HG03175 (cell line): ENCODE measurements around the gene NRXN3.
"Not testable (repeated sequence)": the region's sequence is repeated elsewhere in the genome, so short reads cannot be mapped to it uniquely, and the experiment has no call there.

Experiments
- ATAC-seq: cut with Tn5 transposase; IDR thresholded peaks from one replicate; pipeline ENCODE4 v1.9.1; 2021; ENCODE audit warnings: mild to moderate bottlenecking, moderate library complexity; ENCODE audit not compliant: unreplicated experiment

The NRXN3 gene

GRCh38 chr14:78566026-78566858 is 396.1 kb downstream of the NRXN3 start:
- ATAC-seq: peak; percentile 92

DNA sequence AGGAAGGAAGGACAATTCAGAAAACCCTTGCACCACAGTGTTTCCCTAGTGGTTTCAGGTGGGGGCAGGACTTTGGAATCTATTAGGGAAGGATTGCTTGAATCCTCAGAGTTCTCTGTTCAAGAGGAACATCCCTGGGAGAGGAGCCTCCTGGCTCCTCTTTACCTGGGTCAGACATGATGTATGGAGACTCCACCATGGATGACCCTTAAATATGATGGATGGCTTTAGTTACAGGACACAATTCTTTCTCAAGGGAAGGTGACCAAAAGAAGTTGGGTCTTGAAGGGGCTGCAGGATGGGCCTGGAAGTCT is 396.6 kb downstream of the NRXN3 start:
- ATAC-seq: no peak

DNA sequence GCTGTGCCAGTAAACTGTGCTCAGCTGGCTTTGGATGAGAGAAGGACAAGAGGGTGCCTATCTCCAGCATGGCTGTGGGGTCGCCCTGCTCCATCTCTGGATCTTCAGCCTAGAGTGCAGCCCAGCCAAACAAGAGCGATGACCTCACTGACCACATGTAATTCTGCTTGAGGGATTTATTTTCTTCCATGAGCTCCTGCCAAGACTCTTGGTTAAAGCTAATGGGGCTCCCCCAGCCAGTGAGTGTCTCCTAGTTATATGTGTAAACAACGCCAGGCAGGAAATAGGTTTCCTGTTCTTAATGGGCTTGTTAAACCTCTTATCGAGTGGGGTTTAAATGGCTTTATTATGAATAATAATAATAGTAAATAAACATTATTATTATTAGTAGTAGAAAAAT is 397.2 kb downstream of the NRXN3 start:
- no peak for ATAC-seq

GRCh38 chr14:78573736-78574135 is 403.6 kb downstream of the NRXN3 start:
- not testable (repeated sequence) for ATAC-seq

GRCh38 chr14:78576437-78577166 is 406.4 kb downstream of the NRXN3 start:
- no peak for ATAC-seq

DNA sequence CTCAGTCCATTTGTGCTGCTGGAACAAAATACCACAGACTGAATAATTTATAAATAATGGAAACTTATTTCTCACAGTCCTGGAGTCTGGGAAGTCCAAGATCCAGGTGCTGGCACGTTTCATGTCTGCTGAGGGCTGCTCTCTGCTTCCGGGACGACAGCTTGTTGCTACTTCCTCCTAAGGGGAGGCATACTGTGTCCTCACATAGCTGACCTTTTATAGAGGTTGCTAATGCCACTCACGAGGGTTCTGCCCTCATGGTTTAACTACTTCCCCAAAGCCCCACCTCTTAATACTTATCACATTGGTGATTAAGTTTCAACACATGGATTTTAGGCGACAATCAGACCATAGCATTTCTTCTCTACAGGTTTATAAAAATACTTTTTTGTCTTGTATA is 411.1 kb downstream of the NRXN3 start:
- ATAC-seq: no peak

- ATAC-seq: no peak
These were observed 416.5 kb downstream of the NRXN3 start for GRCh38 chr14:78586681-78587080.

DNA sequence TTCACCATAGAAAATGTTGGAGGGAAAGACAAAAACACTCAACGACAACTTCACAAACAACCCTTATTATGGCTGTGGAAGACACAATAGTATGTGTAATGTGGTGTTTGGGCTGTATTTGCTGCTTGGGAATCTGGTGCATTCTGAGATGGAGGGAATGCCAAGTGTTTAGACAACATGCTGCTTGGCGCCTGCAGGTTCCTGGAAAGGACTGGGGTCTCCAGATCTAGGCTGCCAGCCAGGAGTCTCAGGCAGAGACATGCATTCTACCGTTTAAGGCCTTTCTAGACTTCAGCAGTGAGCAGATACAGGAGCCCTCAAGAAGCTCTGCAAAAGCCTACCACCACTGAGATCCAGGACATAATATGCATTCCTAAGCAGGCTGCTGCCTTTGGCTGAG is 418.7 kb downstream of the NRXN3 start:
- no peak for ATAC-seq

DNA sequence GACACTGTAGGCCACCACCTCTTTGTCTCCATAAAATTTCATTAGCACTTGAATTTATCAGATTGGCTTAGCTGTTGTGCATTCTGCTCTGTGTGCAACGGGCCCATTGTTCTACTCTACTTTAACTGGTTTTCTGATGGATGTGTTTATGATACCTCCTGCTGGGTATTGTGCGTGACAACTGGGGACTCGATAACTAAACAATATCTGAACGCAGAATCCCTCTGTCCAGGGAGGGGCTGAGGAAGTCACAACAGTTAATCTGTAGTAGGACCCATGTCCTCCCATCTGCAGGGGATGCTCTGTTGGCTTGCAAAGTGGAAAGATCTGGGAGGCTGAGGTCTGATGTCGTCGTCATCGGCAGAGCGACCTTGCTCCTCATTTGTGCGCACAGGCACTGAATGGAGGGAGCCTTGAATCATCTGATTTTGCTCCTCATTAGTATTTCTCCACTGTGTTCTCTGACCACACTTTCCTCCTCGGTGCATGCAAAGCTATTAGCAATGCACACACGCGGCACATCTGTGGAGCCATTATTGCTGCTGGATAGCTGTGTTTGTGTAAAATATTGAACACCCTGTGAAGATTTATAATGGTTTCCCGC is 422.5 kb downstream of the NRXN3 start:
- ATAC-seq: no peak

DNA sequence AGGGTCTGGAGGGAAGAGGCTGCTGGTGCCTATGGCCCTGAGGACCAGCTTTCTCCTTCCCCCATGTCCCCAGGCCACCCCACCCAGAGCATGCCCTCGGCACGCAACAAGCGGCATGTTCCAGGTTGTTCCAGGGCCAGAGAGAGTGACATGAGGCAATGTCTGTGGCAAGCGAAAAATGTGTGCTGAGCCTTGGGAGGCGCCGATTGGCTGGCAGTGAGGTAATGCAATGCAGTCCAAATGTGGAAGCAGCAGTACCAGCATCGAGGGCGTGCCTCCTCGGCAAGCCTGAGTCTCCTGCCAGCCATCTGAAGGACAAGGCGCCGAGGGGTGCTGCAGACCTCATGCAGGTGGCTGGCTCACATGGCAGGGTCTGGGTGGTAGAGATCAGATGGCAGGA is 423.8 kb downstream of the NRXN3 start:
- ATAC-seq: no peak

DNA sequence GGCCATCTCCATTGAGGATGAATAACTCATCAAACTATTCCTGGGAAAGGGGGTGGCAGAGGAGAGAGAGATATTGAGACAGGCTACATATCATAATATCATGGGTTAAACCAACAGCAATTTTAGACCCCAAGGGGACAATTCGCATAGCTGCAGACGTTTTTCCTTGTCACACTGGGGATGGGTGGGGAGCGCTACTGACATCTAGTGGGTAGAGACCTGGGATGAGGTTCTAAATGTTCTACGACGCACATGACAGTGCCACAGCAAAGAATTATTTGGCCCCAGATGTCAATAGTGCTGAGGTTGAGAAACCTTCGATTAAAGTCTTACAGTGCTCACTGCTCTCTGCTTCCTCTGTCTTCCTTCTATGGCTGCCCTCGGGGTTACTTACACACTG is 425.6 kb downstream of the NRXN3 start:
- no peak for ATAC-seq

DNA sequence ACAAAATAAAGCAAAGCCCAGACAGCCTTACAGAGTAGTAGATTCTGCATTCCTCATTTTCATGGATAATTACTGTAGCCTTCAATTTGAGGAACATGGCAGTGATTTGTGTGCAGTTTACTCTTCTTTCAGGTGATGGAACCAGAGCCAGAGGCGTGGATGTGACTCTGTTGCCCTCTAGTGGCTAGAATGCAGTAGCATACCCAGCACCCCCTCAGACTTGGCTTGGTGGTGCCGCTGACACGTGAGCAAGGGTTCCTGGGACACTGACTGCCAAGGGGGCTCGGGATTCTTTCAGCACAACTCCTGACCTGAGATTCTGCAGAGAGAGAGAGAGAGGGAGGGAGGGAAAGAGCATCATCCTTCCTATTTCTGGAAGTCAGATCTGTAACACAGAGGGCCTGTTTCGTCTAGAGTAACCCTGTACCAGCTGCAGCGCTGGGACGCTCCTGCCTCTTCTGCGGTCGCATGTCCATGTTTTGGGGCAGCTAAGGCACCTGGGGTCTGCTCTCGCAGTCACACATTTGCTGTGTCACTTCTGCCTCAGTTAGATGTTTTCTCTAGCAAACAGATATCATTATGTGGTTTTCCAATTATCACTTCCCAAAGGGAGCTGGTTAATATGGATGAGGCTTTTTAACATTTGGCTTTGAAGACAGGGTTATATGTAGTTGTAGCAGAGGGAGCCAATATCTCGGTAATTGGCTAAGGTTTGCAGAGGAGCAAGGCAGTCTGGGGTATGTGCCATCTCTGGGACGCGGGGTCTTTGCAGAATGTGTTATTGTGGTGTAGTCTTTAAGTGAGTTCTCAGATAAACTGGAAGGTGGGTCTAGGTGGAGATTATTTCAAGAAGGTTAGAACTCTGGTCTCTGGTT is 428.1 kb downstream of the NRXN3 start:
- peak; percentile 94 for ATAC-seq

GRCh38 chr14:78605025-78605762 is 435.0 kb downstream of the NRXN3 start:
- no peak for ATAC-seq

DNA sequence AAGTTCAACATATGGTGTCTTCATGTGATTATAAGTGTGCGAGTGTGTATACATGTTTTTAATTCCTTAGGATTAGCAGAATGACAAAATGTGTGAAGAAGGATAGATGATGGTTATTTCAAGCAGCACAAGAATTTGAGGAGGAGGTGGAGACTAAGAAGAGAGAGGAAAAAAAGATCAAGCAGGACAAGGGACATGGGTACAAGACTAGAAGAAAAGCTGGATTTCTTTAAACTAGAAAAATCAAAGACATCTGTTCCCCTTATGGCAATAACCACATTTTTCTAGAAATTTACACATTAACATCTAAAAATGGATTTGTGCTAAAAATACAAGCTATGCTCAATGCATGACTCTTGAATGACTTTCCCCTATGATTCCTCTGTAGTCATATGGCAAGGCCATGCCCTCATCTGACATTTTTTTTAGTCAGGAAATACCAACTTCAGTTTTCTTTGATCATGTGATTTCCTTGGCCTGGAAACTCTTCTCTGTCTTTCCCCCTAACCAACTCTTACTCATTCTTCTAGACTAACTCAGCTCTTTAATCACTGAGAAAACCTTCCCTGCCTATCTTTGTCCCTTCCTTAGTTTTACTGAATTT is 435.8 kb downstream of the NRXN3 start:
- ATAC-seq: no peak

- no peak for ATAC-seq
These were observed 439.0 kb downstream of the NRXN3 start for GRCh38 chr14:78608998-78609787.

- ATAC-seq: no peak
These were observed 440.8 kb downstream of the NRXN3 start for GRCh38 chr14:78610994-78611393.

GRCh38 chr14:78611796-78612571 is 441.8 kb downstream of the NRXN3 start:
- ATAC-seq: no peak

- no peak for ATAC-seq
These were observed 442.5 kb downstream of the NRXN3 start for GRCh38 chr14:78612666-78613065.
